Measurements from ENCODE around the gene ACTBL2.

DNA sequence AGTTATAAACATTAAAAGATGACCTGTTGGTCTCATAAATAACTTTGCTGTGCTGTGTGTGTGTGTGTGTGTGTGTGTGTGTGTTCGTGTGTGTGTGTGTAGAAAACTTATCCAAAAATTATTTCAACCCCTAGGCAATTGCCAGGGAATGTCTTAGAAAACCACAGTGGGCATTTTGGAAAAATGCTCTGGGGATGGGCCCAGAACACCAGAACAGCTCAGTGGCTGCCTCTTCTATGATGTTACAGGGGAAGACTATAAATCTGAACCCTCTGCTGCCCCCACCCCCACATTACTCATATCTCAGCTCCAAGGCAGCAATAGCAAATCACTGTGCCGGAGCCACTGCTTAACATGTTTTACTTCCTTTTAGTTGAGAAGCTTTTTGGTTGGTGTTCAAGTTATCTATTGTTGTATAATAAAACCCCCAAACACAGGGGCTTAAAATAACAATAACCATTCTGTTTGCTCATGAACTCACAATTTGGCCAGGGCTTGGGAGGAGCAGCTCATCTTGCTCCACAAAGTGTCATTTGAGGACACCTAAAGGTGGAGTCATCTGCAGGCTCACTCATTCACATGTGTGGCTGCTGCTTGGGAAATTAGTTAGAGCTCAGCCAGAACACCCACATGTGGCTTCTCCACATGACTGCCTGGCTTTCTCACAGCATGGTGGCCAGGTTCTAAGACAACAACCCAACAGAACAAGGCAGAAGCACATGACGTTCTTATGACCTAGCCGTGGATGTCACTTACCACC, 40.4 kb downstream of the ACTBL2 start:
- TF ChIP-seq EZH2phosphoT487 (IDR thresholded peaks at IDR 0.05; ENCODE audit: insufficient read depth, low read depth) (0 out of 2 replicates have a peak, but pooled peaks have one; percentile 25), EZH2 (IDR thresholded peaks at IDR 0.05; ENCODE audit: insufficient read depth, poor library complexity, severe bottlenecking) (no peak)

All from GM23248 (cell line).